ENCODE measurements around the gene TTC34. TPM values are rescaled to one million over a fixed set of nuclear protein-coding genes. Genes with fewer than 3 reads are reported as not detected.

Gene TTC34
- polyA plus RNA-seq, 3 donors, result 0.03 to 1.00 TPM; not detected in 1

DNA sequence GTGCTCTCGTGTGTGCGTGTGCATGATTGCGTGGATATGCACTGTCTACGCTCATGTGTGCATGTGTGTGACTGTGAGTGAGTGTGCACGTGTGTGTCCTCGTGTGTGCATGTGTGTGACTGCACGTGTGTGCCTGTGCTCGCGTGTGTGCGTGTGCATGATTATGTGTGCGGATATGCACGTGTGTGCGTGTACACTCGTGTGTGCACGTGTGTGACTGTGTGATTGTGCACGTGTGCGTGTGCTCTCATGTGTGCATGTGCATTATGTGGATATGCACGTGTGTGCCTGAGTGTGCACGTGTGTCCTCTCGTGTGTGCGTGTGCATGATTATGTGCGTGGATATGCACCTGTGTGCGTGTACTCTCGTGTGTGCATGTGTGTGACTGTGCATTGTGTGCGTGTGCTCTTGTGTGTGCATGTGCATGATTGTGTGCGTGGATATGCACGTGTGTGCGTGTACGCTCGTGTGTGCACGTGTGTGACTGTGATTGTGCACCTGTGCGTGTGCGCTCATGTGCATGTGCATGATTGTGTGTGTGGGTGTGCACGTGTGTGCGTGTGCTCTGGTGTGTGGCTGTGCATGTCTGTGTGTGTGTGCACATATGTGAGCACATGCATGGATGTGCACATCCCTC, 170.9 kb downstream of the TTC34 start:
- Mint-ChIP-seq H3K9me3 (peaks cover 11 to 17% (median 14%) of the 10 kb centered on the region in 7 donors), H3K4me1 (no peaks in the 10 kb centered on the region), H3K27ac (peak overlapping the region in 1 of 7 donors; percentile 44), H3K27me3 (ENCODE audit: low read depth in 3 of 3) (peaks cover 31 to 66% (median 46%) of the 10 kb centered on the region in 3 donors), H3K4me3 (peak overlapping the region in 1 of 2 donors; percentile 46), H3K36me3 (peaks cover 0 to 6% of the 10 kb centered on the region in 2 donors)
- DNase-seq, result no peak
- H3K27ac ChIP-seq (ENCODE audit: low read depth in 1 of 2, low read length in 2 of 2), result no peak overlapping the region
- no peaks in the 10 kb centered on the region for H3K79me2 ChIP-seq (ENCODE audit: insufficient read depth, low read length)
- no peak overlapping the region for H3K4me3 ChIP-seq (replicated peaks in 1 of 3; ENCODE audit: low read depth in 2 of 3, low read length in 3 of 3)
- H4K20me1 ChIP-seq (ENCODE audit: insufficient read depth, low read length), result no peaks in the 10 kb centered on the region
- H2AFZ ChIP-seq (ENCODE audit: insufficient read depth, low read depth, low read length, poor library complexity, severe bottlenecking), result no peak overlapping the region
- 91% methylated on average over 35 of the region's 35 CpGs for WGBS (ENCODE audit: insufficient coverage)
- TF ChIP-seq, protein P1, sequence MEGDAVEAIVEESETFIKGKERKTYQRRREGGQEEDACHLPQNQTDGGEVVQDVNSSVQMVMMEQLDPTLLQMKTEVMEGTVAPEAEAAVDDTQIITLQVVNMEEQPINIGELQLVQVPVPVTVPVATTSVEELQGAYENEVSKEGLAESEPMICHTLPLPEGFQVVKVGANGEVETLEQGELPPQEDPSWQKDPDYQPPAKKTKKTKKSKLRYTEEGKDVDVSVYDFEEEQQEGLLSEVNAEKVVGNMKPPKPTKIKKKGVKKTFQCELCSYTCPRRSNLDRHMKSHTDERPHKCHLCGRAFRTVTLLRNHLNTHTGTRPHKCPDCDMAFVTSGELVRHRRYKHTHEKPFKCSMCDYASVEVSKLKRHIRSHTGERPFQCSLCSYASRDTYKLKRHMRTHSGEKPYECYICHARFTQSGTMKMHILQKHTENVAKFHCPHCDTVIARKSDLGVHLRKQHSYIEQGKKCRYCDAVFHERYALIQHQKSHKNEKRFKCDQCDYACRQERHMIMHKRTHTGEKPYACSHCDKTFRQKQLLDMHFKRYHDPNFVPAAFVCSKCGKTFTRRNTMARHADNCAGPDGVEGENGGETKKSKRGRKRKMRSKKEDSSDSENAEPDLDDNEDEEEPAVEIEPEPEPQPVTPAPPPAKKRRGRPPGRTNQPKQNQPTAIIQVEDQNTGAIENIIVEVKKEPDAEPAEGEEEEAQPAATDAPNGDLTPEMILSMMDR (IDR thresholded peaks at IDR 0.05), result no peak
- no peak overlapping the region for H3K4me2 ChIP-seq (replicated peaks; ENCODE audit: extremely low read depth, low read length, poor library complexity, severe bottlenecking)
- no peaks in the 10 kb centered on the region for H3K4me1 ChIP-seq (ENCODE audit: control insufficient read depth in 1 of 2, insufficient read depth in 2 of 2, low read length in 2 of 2)
- H3K36me3 ChIP-seq (replicated peaks in 1 of 2; ENCODE audit: control insufficient read depth in 1 of 2, insufficient read depth in 2 of 2, low read length in 2 of 2), result no peaks in the 10 kb centered on the region
- intact Hi-C loops (cut with micrococcal nuclease), result no loop called here
- no peak overlapping the region for H3K9ac ChIP-seq (ENCODE audit: insufficient read depth, low read length, poor library complexity, severe bottlenecking)
- peaks cover 15 to 18% of the 10 kb centered on the region in 2 donors for H3K9me3 ChIP-seq (replicated peaks in 1 of 2; ENCODE audit: control insufficient read depth in 1 of 2, insufficient read depth in 1 of 2, low read length in 2 of 2)
- H3K27me3 ChIP-seq (ENCODE audit: control insufficient read depth in 2 of 2, insufficient read depth in 2 of 2, low read length in 2 of 2), result peaks cover 9 to 40% of the 10 kb centered on the region in 2 donors

DNA sequence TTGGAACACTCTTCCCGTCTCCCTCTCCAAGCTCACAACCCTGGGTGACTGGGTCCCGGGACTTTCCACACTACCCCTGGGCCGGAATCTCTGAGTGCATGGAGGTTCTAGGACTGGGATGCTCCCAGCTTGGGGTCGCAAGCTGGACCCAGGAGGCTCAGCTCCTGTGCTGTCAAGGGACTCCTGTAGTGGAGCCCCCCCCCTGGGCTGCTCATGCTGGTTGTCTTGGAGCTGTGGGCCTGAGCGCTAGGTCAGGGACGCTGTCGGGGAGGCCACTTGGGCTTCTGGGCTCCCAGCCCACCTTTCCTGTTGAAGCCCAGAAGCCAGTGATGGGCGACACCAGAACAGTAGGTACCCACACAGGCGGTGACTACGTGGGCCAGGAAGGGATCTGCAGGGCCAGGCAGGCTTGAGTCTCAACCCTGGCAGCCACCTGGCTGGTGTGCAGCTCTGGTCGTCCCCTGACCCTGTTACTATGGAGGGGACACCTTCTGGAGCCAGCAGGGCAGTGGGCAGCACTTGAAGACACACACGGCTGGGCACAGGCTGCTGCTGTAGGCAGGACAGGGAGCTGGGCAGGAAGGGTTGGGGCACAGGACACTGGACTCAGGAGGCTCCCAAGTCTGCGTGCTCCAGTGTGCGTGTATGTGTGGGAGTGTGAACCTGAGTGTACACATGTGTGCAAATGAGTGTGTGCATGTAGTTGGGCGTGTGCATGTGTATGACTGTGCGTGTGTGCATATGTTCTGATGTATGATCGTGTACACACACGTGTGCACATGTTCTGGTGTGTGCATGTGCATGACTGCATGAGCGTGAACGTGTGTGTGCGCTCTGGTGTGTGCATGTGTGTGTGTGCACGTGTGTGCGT, 171.6 kb downstream of the TTC34 start:
- H3K27me3 ChIP-seq (ENCODE audit: control insufficient read depth in 2 of 2, insufficient read depth in 2 of 2, low read length in 2 of 2), result peaks cover 9 to 40% of the 10 kb centered on the region in 2 donors
- DNase-seq, result no peak

More for the DNA sequence above, 171.6 kb downstream of the TTC34 start:
- H4K20me1 ChIP-seq (ENCODE audit: insufficient read depth, low read length), result no peaks in the 10 kb centered on the region
- TF ChIP-seq, protein P1 (IDR thresholded peaks at IDR 0.05), result no peak
- 88% methylated on average over 23 of the region's 23 CpGs for WGBS (ENCODE audit: insufficient coverage)
- no peak overlapping the region for H3K27ac ChIP-seq (ENCODE audit: low read depth in 1 of 2, low read length in 2 of 2)
- Mint-ChIP-seq H3K4me3 (peak overlapping the region in 1 of 2 donors; percentile 82), H3K27ac (no peak overlapping the region), H3K4me1 (no peaks in the 10 kb centered on the region), H3K9me3 (peaks cover 10 to 17% (median 14%) of the 10 kb centered on the region in 7 donors), H3K27me3 (ENCODE audit: low read depth in 3 of 3) (peaks cover 31 to 72% (median 51%) of the 10 kb centered on the region in 3 donors), H3K36me3 (peaks cover 0 to 6% of the 10 kb centered on the region in 2 donors)
- intact Hi-C loops (cut with micrococcal nuclease), result no loop called here
- no peak overlapping the region for H3K9ac ChIP-seq (ENCODE audit: insufficient read depth, low read length, poor library complexity, severe bottlenecking)
- no peaks in the 10 kb centered on the region for H3K4me1 ChIP-seq (ENCODE audit: control insufficient read depth in 1 of 2, insufficient read depth in 2 of 2, low read length in 2 of 2)
- H3K36me3 ChIP-seq (replicated peaks in 1 of 2; ENCODE audit: control insufficient read depth in 1 of 2, insufficient read depth in 2 of 2, low read length in 2 of 2), result no peaks in the 10 kb centered on the region
- peaks cover 14 to 15% of the 10 kb centered on the region in 2 donors for H3K9me3 ChIP-seq (replicated peaks in 1 of 2; ENCODE audit: control insufficient read depth in 1 of 2, insufficient read depth in 1 of 2, low read length in 2 of 2)
- H3K4me2 ChIP-seq (replicated peaks; ENCODE audit: extremely low read depth, low read length, poor library complexity, severe bottlenecking), result no peak overlapping the region
- H2AFZ ChIP-seq (ENCODE audit: insufficient read depth, low read depth, low read length, poor library complexity, severe bottlenecking), result no peak overlapping the region
- H3K79me2 ChIP-seq (ENCODE audit: insufficient read depth, low read length), result no peaks in the 10 kb centered on the region
- no peak overlapping the region for H3K4me3 ChIP-seq (replicated peaks in 1 of 3; ENCODE audit: low read depth in 2 of 3, low read length in 3 of 3)
